Retinal pigment epithelial cell (primary cell): ENCODE data around the gene RFX1.

Experiments used
- DNase-seq: peaks from one replicate; pipeline ENCODE4 v3.0.0-alpha.2; 2010; ENCODE audit warnings: low read depth
- H3K4me3 ChIP-seq: 2 replicates; pipeline ENCODE4 v1.5.1; 2011; ENCODE audit warnings: mild to moderate bottlenecking, low read length, control low read depth, moderate library complexity
- CTCF ChIP-seq: conservative IDR thresholded peaks from 2 replicates; pipeline ENCODE4 v1.5.1; 2011; ENCODE audit warnings: low read depth, low read length, control low read depth, inconsistent platforms

RFX1 gene

GRCh38 chr19:13963603-13964105 lies 42.5 kb downstream of the RFX1 start:
- no peak for DNase-seq
- no peak for TF ChIP-seq CTCF
- no peak overlapping the region for H3K4me3 ChIP-seq

GRCh38 chr19:13962699-13963602 lies 43.2 kb downstream of the RFX1 start:
- H3K4me3 ChIP-seq, result no peak overlapping the region
- no peak for DNase-seq
- no peak for TF ChIP-seq CTCF

GRCh38 chr19:13961826-13962698 lies 44.1 kb downstream of the RFX1 start:
- no peak for TF ChIP-seq CTCF
- DNase-seq, result no peak
- no peak overlapping the region for H3K4me3 ChIP-seq

- no peak overlapping the region for H3K4me3 ChIP-seq
- DNase-seq, result no peak
- TF ChIP-seq CTCF, result no peak
Measured at GRCh38 chr19:13960863-13961784, 45.0 kb downstream of the RFX1 start.

GRCh38 chr19:13959962-13960862 lies 45.9 kb downstream of the RFX1 start:
- DNase-seq, result no peak
- H3K4me3 ChIP-seq, result no peak overlapping the region
- TF ChIP-seq CTCF, result peak; percentile 39
